ENCODE measurements around the gene NPAP1. TPM values are rescaled to one million over a fixed set of nuclear protein-coding genes. Genes with fewer than 3 reads are reported as not detected.
"Not testable (repeated sequence)": the region's sequence is repeated elsewhere in the genome, so short reads cannot be mapped to it uniquely, and the experiment has no call there.

NPAP1 gene
- total and polyA plus RNA-seq, 4 donors: 0.08 TPM; not detected in 3

- Histone ChIP-seq H3K27ac (ENCODE audit: low read depth in 1 of 2, low read length in 2 of 2) (no peak overlapping the region), H3K4me3 (ENCODE audit: low read depth in 1 of 3, low read length in 3 of 3) (no peak overlapping the region), H3K4me1 (ENCODE audit: control insufficient read depth in 4 of 4, insufficient read depth in 4 of 4, low read length in 3 of 4) (no peaks in the 10 kb centered on the region), H3K9me3 (ENCODE audit: control insufficient read depth in 4 of 4, low read length in 3 of 4) (peaks cover 0 to 3% (median 2%) of the 10 kb centered on the region in 4 donors), H3K36me3 (ENCODE audit: control insufficient read depth in 4 of 4, insufficient read depth in 3 of 4, low read depth in 1 of 4, low read length in 3 of 4) (no peaks in the 10 kb centered on the region), H3K27me3 (ENCODE audit: control insufficient read depth in 4 of 4, insufficient read depth in 4 of 4, low read length in 3 of 4) (no peaks in the 10 kb centered on the region), H3K9ac (ENCODE audit: low read depth in 1 of 2, low read length in 2 of 2) (no peak overlapping the region)
- WGBS: 43% methylated on average over 1 of the region's 1 CpG
- TF ChIP-seq ZBTB33 (IDR thresholded peaks at IDR 0.05): no peak
- TF ChIP-seq EGR1 (IDR thresholded peaks at IDR 0.05; ENCODE audit: low read depth in 2 of 2): no peak
- no peak for TF ChIP-seq SP1 (IDR thresholded peaks at IDR 0.05)
- DNase-seq (ENCODE audit: low spot score): no peak
Measured at GRCh38 chr15:24678485-24678884, 2.9 kb downstream of the NPAP1 start.

- WGBS: 72% methylated on average over 3 of the region's 3 CpGs
- peaks cover 0 to 3% (median 0%) of the 10 kb centered on the region in 4 donors for H3K9me3 ChIP-seq (ENCODE audit: control insufficient read depth in 4 of 4, low read length in 3 of 4)
- H3K9ac ChIP-seq (ENCODE audit: low read depth in 1 of 2, low read length in 2 of 2): no peak overlapping the region
- DNase-seq (ENCODE audit: low spot score): no peak
- no peaks in the 10 kb centered on the region for H3K4me1 ChIP-seq (ENCODE audit: control insufficient read depth in 4 of 4, insufficient read depth in 4 of 4, low read length in 3 of 4)
- TF ChIP-seq REST (IDR thresholded peaks at IDR 0.05) (no peak), SP1 (IDR thresholded peaks at IDR 0.05) (no peak), CTCF (IDR thresholded peaks at IDR 0.05; ENCODE audit: low read depth, low read length, missing input control) (no peak), MAX (IDR thresholded peaks at IDR 0.05) (no peak), JUND (IDR thresholded peaks at IDR 0.05) (no peak), FOXA1 (IDR thresholded peaks at IDR 0.05) (no peak), TAF1 (conservative IDR thresholded peaks at IDR 0.05) (no peak), RXRA (IDR thresholded peaks at IDR 0.05) (no peak), RAD21 (IDR thresholded peaks at IDR 0.05) (no peak), EGR1 (IDR thresholded peaks at IDR 0.05; ENCODE audit: low read depth in 2 of 2) (no peak), ZBTB33 (IDR thresholded peaks at IDR 0.05) (no peak), FOXA2 (IDR thresholded peaks at IDR 0.05) (no peak), HNF4G (IDR thresholded peaks at IDR 0.05) (no peak), NR2F2 (IDR thresholded peaks at IDR 0.05) (no peak), ATF3 (IDR thresholded peaks at IDR 0.05) (no peak), GABPA (IDR thresholded peaks at IDR 0.05 in 1 of 2, conservative IDR thresholded peaks at IDR 0.05 in 1 of 2) (no peak), YY1 (IDR thresholded peaks at IDR 0.05) (no peak), HNF4A (conservative IDR thresholded peaks at IDR 0.05) (no peak)
- H3K27ac ChIP-seq (ENCODE audit: low read depth in 1 of 2, low read length in 2 of 2): no peak overlapping the region
- no peaks in the 10 kb centered on the region for H3K36me3 ChIP-seq (ENCODE audit: control insufficient read depth in 4 of 4, insufficient read depth in 3 of 4, low read depth in 1 of 4, low read length in 3 of 4)
- H3K27me3 ChIP-seq (ENCODE audit: control insufficient read depth in 4 of 4, insufficient read depth in 4 of 4, low read length in 3 of 4): no peaks in the 10 kb centered on the region
- no peak overlapping the region for H3K4me3 ChIP-seq (ENCODE audit: low read depth in 1 of 3, low read length in 3 of 3)
Measured at GRCh38 chr15:24682002-24682401, 6.4 kb downstream of the NPAP1 start.

- not testable (repeated sequence) for H3K9ac ChIP-seq (ENCODE audit: low read depth in 1 of 2, low read length in 2 of 2); DNase-seq (ENCODE audit: low spot score); H3K27ac ChIP-seq (ENCODE audit: low read depth in 1 of 2, low read length in 2 of 2); H3K4me3 ChIP-seq (ENCODE audit: low read depth in 1 of 3, low read length in 3 of 3); H3K27me3 ChIP-seq (ENCODE audit: control insufficient read depth in 4 of 4, insufficient read depth in 4 of 4, low read length in 3 of 4); H3K9me3 ChIP-seq (ENCODE audit: control insufficient read depth in 4 of 4, low read length in 3 of 4); H3K4me1 ChIP-seq (ENCODE audit: control insufficient read depth in 4 of 4, insufficient read depth in 4 of 4, low read length in 3 of 4); H3K36me3 ChIP-seq (ENCODE audit: control insufficient read depth in 4 of 4, insufficient read depth in 3 of 4, low read depth in 1 of 4, low read length in 3 of 4)
- 82% methylated on average over 4 of the region's 4 CpGs for WGBS
Measured at GRCh38 chr15:24682905-24683304, 7.3 kb downstream of the NPAP1 start.

All from liver (tissue), 9 donors.